HCT116 (cell line): ENCODE results near the gene NF2.

ENCODE experiments used
- CTCF ChIP-seq, 3 experiments: fragments of 200-600 bp in 1 of 3; sonication (generic) in 1 of 3; IDR thresholded peaks in 2 of 3; conservative IDR thresholded peaks in 1 of 3; 2 replicates each; pipeline ENCODE4 v1.5.1; 2012 to 2017; ENCODE audit warnings: low read depth in 2 of 3, low read length in 2 of 3, antibody characterized with exemption in 1 of 3, borderline replicate concordance in 1 of 3, control low read depth in 1 of 3, mild to moderate bottlenecking in 1 of 3, mixed read lengths in 1 of 3, mixed run types in 1 of 3, moderate library complexity in 1 of 3; ENCODE audit not compliant: insufficient read depth in 1 of 3
- EZH2 ChIP-seq: fragments of 200-600 bp; sonication (generic); IDR thresholded peaks from 2 replicates; pipeline ENCODE4 v1.6.1; 2017; ENCODE audit warnings: antibody characterized with exemption, mixed run types
- REST ChIP-seq: IDR thresholded peaks from 2 replicates; pipeline ENCODE4 v1.6.1; 2012; ENCODE audit warnings: low read depth
- ZBTB33 ChIP-seq: IDR thresholded peaks from 2 replicates; pipeline ENCODE4 v1.6.1; 2011; ENCODE audit warnings: mild to moderate bottlenecking, low read length, moderate library complexity; ENCODE audit not compliant: insufficient replicate concordance; ENCODE audit errors: extremely low read depth
- ZNF274 ChIP-seq: fragments of 200-500 bp; sonication (Bioruptor generic); IDR thresholded peaks from 2 replicates; pipeline ENCODE4 v1.6.1; 2014; ENCODE audit warnings: mild to moderate bottlenecking, low read depth, low read length, inconsistent platforms

GRCh38 chr22:29735416-29735815 lies 132.0 kb downstream of the NF2 start:
- TF ChIP-seq EZH2 (no peak), CTCF (IDR thresholded peaks at IDR 0.05 in 2 of 3, conservative IDR thresholded peaks at IDR 0.05 in 1 of 3; ENCODE audit: borderline replicate concordance in 1 of 3, insufficient read depth in 1 of 3, low read depth in 2 of 3, low read length in 2 of 3) (no peak), REST (no peak), ZBTB33 (no peak), ZNF274 (no peak)
